Endothelial cell of umbilical vein (primary cell): ENCODE data around the gene THEM5.

Source experiments
- EZH2 ChIP-seq: IDR thresholded peaks from 2 replicates; pipeline ENCODE4 v1.6.1; 2012; ENCODE audit warnings: borderline replicate concordance, low read depth, mild to moderate bottlenecking, moderate library complexity, low read length, inconsistent platforms; ENCODE audit not compliant: severe bottlenecking
- MYC ChIP-seq: IDR thresholded peaks from one replicate; pipeline ENCODE4 v1.6.1; 2011; ENCODE audit warnings: mild to moderate bottlenecking, low read depth, low read length
- POLR2AphosphoS5 ChIP-seq: IDR thresholded peaks from 2 replicates; pipeline ENCODE4 v1.6.1; 2012; ENCODE audit warnings: low read depth, mild to moderate bottlenecking, control low read depth, low read length, moderate library complexity; ENCODE audit not compliant: insufficient read depth
- TF ChIP-seq, protein P1 (sequence below), 2 donors: IDR thresholded peaks; 1 replicate in 1 of 2; 2 replicates in 1 of 2; pipeline ENCODE4 v1.5.1; 2011; ENCODE audit warnings: low read length in 2 of 2, mild to moderate bottlenecking in 2 of 2, moderate library complexity in 2 of 2, control low read depth in 1 of 2, inconsistent platforms in 1 of 2, low read depth in 1 of 2; ENCODE audit not compliant: insufficient read depth in 1 of 2; ENCODE audit errors: extremely low read depth in 1 of 2

DNA sequence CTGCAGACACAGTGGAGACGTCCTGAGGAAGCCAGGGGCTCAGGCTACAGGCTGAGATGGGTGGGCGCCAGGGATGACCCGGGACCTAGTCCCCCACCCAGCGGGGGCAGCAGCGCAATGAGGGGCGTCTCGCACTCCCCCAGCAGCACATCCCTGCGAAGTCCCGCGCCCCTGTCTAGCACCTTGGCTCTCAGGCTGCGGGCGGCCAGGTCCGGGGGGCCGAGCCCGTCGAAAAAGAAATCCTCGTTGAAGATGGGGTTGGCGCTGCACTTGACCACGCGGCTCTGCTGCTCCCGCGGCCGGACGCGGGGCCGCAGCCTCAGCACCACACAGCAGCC is 15.7 kb downstream of the THEM5 start:
- TF ChIP-seq, protein P1, sequence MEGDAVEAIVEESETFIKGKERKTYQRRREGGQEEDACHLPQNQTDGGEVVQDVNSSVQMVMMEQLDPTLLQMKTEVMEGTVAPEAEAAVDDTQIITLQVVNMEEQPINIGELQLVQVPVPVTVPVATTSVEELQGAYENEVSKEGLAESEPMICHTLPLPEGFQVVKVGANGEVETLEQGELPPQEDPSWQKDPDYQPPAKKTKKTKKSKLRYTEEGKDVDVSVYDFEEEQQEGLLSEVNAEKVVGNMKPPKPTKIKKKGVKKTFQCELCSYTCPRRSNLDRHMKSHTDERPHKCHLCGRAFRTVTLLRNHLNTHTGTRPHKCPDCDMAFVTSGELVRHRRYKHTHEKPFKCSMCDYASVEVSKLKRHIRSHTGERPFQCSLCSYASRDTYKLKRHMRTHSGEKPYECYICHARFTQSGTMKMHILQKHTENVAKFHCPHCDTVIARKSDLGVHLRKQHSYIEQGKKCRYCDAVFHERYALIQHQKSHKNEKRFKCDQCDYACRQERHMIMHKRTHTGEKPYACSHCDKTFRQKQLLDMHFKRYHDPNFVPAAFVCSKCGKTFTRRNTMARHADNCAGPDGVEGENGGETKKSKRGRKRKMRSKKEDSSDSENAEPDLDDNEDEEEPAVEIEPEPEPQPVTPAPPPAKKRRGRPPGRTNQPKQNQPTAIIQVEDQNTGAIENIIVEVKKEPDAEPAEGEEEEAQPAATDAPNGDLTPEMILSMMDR (IDR thresholded peaks at IDR 0.05; ENCODE audit: extremely low read depth in 1 of 2, insufficient read depth in 1 of 2, low read depth in 1 of 2, low read length in 2 of 2), result no peak
- TF ChIP-seq POLR2AphosphoS5 (no peak), EZH2 (no peak), MYC (no peak)
